ENCODE measurements around the gene GYG1. TPM values are rescaled to one million over a fixed set of nuclear protein-coding genes. Genes with fewer than 3 reads are reported as not detected.

GYG1 gene
- polyA plus RNA-seq, 5 donors: 149 to 182 (median 169) TPM

DNA sequence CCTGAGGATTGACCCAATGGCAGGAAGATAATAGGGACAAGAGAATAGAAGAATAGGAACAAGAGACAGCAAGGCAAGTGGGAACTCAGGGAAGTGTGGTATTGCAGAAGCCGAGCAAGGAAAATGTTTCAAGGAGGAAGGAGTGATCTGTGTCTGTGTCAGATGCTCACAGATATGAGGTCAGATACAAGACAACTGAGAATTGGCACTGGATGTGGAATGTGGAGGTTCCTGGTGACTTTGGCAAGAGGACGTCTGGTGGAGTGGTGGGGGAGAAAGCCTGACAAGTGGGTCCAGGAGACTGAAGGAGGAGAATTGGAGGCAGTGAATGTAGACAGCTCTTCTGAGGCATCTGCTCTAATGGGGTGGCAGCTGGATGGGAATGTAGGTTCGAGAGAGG, 24.1 kb downstream of the GYG1 start:
- DNase-seq: no peak

DNA sequence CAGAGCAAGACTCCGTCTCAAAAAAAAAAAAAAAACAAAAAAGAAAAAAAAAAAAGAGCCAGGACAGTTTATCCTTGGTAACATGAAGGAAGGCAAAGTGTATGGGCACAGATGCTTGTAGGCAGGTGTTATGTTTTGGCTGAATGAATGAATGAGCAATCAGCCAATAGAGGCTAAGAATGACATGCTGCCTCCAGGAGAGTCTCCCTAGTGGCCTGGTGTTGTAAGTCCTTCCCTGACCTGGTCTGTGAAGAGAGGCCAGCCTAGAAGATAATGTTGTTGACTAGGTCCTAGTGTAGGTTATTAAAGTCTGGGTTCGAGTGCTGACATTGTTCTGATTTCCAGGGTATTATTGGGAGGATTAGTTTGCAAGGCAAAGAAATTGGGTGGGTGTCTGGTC, 24.9 kb downstream of the GYG1 start:
- no peak for DNase-seq

DNA sequence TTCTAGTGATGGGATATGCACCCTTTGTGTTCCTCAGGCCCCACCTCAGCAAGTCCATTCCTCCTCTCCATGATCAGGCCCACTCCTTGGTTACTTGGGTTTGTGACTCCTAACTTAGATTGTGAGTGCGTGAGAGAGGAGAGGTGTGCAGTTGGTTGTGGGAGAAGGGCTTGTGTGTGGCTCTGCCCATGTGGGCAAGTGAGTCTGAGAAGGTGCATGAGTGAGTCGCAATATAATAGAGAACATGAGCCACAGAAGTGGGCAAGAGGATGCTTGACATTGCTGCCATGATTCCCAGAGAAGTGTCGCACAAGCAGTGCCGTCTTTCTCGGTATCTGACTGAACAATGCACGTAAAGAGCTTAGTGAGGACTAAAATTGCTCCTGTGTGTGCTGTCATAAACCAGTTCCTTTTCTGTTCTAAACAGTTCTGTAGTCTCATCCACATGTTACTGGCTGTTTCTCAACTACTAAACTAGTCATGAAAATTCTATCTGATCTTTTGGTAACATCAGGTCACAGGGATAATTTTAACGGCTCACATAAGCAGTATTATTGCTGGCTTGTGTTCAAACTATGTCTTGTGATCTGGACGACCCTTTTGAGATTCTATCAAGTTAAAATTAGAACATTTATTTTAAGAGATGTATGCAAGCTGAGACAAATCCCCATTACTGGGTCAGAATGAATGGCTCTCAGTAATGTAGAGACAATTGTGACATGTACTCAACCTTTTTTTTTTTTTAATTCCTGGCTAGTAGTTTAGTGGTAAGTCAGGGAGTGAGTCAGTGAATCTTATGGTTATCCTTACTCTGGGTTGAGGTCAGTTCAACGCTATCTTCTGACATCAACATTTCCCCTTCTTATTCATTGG, 25.6 kb downstream of the GYG1 start:
- DNase-seq: no peak

DNA sequence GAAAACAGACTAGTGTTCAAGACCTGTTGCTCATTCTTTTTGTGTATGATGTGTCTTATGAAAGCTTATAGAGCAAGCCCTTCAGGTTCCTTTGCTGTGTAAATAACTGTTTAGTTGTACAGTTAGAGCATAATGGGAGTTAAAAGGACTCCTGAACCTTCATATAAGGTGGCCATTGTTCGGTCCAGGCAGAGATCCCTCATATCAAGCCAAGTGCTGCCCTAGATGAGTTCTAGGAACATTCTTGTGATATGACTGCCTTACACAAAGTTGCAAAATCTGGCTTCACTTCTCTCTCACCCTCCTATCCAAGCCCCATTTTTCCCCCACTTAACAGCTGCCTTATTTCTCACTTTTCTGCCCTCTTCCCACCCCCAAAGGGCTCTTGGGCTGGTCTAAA, 26.9 kb downstream of the GYG1 start:
- no peak for DNase-seq

DNA sequence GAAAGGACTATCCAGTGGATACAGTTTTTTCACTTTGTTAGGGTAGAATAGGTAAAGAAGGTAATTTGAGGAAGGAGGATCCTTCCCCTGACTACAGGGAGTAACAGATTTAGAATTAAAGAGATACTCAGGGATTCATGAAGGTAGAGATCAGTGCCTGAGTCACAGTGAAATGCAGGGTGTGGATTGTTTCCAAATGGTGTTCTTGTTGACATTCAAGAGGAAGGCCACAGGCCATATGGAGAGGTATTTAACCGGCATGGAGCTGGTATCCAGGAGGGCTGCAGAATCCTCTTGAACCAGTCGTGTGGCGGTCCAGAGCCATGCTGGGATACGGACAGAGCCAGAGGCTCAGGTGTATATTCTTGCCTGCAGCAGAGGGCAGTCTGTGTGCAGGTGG, 28.2 kb downstream of the GYG1 start:
- DNase-seq: no peak

DNA sequence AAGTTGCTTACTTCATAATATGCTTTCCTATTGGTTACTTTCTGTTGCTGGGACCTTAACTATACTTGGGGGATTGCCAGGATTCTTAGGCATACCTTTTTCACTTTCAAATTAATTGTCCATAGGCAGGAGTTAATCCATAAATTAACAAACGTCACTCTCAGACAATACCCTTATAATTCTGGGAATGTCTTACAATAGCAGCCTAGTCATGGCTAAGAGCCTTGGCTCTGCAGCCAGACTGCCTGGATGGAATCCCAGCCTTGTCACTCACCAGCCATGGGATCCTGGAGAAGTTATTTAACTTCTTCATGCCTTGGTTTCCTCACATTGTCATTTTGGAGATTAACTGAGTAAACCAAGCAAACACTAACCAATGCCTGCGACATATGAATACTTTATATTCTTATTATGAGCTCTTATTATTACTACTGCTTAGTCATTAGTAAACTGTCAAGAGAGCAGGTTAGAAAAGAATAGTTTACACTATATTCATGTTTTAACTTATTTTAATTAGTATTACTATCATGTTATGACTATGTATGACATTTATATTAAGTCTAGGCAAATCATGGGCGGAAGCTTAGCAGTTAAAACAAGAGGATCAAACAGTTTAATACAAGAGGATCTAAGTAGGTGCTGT, 29.0 kb downstream of the GYG1 start:
- no peak for DNase-seq

DNA sequence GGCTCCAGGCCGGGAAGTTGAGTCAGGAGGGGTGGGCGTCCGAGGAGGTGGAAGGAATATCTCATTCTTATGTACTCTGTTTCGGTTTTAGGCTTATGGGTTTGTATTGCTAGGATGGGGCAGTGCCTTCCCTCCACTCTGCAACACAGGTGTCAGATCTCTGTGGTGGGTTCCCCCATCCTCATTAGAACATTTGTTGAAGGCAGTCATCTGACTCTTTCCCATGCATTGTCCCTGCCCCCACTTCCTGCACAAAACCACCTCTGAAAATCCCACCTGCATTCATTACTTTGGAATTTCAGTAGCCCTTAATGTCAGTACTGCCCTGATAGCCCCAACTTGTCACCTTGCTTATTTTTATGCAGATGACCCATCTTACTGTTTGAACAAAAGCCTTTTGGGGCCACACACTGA, 29.5 kb downstream of the GYG1 start:
- DNase-seq: no peak

DNA sequence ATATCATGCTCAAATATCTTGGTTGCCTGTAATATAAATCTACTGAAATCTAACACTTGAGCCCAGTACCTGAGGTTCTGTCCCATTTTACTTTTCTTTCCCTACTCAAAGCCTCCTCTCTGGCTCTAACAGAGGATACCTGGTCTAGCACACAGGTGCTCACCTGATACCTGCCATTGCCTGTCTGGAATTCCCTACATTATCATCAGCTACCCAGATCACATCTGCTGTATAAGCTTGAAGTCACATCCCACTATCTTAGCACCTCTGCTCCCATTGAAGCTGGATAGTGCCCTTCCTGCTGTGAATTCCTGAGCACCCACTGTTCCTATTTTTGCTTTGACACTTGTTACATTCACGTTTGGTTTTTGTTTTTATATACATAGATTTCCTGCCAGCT, 30.5 kb downstream of the GYG1 start:
- no peak for DNase-seq

DNA sequence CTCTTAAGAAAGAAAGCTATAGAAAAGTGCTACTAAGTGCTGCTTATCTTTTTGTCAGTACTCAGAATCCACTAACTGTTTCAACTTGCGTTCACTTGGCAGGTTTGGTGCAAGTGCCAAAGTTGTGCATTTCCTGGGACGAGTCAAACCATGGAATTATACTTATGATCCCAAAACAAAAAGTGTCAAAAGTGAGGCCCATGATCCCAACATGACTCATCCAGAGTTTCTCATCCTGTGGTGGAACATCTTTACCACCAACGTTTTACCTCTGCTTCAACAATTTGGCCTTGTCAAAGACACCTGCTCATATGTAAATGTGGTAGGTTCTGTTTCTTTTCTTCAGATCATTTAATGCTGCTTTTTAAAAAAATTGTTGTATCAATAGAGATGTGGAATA, 32.6 kb downstream of the GYG1 start:
- DNase-seq: no peak

DNA sequence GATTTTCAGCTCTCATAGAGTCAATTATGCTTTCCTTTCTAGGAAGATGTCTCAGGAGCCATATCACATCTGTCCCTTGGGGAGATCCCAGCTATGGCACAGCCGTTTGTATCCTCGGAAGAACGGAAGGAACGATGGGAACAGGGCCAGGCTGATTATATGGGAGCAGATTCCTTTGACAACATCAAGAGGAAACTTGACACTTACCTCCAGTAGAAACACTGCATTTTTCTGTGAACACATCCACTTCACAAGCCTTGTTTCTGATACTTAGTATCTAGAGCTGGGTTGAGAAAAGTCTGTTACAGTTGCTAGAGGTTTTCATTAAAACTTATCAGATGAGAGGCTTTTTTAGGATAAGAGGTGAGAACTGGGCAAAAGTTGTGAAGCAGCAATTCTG, 35.4 kb downstream of the GYG1 start:
- no peak for DNase-seq

DNA sequence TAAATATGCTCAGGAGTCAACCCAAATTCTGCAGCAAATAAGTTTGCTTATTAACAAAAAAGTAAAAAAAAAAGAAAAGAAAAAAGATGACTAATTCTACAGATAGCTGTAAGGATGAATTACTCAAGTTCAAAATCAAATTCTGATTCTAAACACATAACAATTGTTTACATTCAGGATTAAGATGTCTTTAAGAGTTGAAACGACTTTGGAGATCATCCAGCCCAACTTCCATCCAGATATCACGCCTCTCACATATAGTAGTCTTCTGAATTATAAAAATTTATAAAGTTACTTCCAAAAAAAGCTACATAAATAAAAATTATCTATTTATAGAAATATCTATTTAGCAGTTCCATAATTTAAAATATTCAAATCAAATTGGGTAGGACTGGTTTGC, 39.8 kb downstream of the GYG1 start:
- DNase-seq: peak in 1 of 2 donors; percentile 15

DNA sequence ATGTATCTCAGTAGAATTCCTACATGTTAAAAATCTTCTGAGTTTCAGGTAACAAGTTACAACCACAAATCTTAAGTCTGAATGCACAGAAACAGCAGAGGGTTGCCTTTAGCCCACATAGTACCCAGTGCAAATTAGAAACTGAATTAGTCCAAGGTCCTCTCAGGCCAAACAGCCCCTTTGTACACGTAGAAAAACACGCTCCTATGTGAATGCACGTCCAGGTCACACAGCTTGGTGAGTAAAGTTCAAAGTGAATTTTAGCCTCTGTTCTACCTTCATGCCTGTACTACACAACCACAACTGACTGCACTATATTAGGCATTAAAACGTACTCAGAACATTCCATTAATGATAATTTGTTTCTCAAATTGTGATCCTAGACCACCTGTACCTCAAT, 46.3 kb downstream of the GYG1 start:
- DNase-seq: no peak

DNA sequence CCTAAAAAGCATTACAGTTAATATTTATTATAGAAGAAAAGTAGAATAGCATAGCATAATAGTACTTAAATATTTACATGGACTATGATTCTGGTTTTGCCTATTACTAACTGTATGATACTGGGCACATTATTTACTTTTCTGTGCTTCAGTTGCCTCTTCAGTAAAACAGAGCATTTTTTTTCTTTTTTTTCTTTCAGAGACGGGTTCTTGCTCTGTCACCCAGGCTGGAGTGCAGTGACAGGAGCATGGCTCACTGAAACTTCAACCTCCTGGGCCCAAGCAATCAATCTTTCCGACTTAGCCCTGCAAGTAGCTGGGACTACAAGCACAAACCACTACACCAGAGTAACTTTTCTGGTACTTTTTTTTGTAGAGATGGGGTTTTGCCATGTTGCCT, 47.0 kb downstream of the GYG1 start:
- no peak for DNase-seq

DNA sequence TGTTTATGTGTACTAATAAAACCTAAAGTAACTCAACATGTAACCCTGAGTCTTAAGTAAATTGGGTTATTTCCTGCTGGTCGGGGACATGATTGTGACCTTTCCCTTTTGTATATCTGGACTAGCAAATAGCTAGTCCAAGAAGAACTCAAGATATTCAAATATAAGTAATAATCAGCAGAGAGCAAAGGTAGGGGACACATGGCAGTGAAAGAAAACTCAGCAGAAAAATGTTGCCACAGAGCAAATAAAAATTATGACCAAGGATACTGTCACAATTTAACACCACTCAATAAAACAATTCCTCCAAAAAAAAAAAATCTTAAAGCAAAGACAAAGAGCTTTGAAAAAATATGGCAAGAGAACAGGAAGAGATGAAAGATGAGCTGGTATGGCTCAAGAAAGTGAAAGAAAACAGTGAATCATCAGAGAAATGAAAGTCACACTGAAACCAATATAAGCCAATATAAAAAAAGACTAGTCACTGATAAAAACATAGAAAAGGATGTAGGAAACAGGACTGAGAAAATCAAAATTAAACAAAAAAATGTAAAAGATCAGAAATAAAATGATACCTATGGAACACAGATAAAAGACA, 51.5 kb downstream of the GYG1 start:
- DNase-seq: no peak

DNA sequence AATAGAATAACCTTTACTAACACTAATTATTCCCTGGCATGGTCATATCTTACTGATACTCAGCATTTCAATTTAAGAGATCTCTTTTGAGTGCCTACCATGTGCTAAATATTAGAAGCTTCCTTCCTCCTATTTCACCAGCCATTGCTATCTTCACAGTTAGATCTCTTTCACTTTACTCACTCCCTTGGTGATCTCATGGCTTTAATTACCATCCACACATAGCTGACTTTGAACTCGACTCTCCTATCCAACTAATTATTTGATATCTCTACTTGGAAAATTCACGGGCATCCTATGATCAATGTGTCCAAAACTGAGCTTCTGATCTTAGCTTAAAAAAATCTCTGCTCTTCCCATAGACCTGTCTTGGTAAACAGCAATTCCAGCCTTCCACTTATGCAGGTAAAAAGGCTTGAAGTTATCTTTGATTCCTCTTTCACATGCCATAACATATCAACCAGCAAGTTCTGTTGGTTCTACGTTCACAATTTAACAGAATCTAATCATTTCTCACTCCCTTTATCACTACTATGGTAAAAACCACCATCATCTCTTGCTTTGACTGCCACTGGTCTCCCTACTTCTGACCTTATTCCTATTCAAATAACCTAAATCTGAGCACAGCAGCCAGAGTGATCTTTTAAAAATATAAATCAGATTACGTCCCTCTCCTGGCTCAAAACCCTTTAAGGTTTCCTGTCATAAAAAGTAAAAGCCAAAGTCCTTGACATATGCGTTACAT, 53.2 kb downstream of the GYG1 start:
- no peak for DNase-seq

DNA sequence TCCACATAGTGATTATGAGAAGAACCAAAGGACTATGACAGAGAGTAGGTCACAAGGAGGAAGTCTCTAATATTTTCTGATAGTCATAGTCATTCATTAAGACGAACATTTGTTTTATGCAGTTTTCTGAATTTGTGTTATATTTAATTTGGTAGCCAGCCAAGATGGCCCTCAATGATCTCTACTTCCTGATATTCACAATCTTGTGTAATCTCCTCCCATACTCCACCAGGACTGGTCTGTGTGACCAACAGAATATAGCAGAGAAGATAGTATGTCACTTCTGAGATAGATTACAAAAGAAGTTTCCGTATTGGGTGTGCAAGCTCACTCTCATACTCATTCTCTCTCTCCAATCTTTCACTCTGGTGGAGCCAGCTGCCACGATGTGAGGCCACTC, 64.2 kb downstream of the GYG1 start:
- no peak for DNase-seq

DNA sequence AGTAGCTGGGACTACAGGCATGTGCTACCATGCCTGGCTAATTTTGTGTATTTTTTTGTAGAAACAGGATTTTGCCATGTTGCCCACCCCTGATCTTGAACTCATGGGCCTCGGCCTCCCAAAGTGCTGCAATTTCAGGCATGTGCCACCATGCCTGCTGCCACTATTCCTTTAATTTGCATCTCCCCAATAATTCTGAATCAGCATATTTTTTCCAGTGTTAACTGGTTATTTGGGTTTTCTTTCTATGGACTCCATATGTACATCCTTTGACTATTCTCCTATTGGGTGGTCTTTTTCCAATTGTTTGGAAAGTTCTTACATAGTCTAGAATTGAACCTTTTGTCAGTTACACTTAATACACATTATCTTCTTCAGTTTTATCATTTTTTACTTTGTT, 66.9 kb downstream of the GYG1 start:
- DNase-seq: no peak

DNA sequence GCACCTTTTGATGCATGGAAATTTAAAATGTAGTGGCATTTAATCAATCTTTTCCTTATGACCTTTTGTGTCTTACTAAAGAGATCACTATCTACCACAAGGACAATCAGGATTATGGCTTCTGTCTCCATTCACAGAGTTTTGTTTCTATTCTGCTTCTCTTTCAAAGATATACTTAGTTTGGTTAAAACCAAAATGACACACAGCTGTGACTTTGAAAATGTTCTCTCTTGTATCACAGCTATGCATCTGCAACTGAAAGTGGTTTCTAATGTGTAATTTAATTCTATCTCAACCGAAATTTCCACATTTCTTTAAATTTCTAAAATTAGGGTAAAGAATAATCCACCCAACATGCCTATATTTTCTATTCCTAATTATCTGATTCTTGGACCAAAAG, 67.3 kb downstream of the GYG1 start:
- no peak for DNase-seq

DNA sequence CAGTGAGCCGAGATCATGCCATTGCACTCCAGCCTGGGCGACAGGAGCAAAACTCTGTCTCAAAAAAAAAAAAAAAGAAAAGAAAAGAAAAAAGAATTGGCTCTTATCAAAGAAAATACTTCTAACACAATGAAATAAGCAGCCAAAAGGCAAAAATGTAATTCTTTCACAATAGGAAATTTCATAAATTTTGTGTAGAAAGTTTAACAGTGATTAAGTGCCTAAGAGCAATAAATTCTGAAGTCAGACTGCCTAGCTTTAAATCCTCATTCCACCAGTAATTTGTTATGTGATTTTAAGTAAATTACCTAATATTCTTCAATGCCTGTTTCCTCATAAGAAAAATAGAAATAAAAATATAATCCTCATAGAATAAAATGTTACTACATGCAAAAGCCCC, 70.4 kb downstream of the GYG1 start:
- DNase-seq: peak; percentile 18 to 48

DNA sequence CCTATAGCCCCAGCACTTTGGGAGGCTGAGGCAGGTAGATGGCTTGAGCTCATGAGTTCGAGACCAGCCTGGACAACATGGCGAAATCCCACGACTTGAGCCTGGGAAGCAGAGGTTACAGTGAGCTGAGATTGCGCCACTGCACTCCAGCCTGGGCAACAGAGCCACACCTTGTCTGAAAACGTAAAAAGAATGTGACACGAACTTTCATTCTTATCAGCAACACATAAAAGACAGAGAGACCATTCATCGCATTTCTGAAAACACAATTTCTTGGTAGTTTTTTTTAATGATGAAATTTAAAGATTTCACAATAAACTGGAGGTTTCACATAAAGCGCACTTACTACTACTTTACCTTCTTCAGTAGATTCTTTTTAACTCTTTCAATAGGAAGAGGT, 76.5 kb downstream of the GYG1 start:
- no peak for DNase-seq

Data from right lung (tissue), 5 donors.